OCI-LY1 (cell line): ENCODE data around the gene MCTP1.

Source experiments
- H2AFZ ChIP-seq: fragments of 200-600 bp; sonication (generic), shearing (Covaris generic); 2 replicates; pipeline ENCODE4 v1.6.0; 2014; ENCODE audit warnings: antibody characterized with exemption, mild to moderate bottlenecking, low read length
- H3F3A ChIP-seq: fragments of 200-600 bp; sonication (generic), shearing (Covaris generic); 2 replicates; pipeline ENCODE4 v1.6.0; 2014; ENCODE audit warnings: mild to moderate bottlenecking, antibody characterized with exemption, low read length, moderate library complexity; ENCODE audit not compliant: insufficient read depth
- H3K27ac ChIP-seq: fragments of 200-600 bp; sonication (generic); 2 replicates; pipeline ENCODE4 v1.5.1; 2014; ENCODE audit warnings: low read length, mixed run types, mild to moderate bottlenecking, low read depth; ENCODE audit not compliant: poor library complexity, severe bottlenecking
- H3K27me3 ChIP-seq: fragments of 200-600 bp; sonication (generic); 2 replicates; pipeline ENCODE4 v1.6.0; 2014; ENCODE audit warnings: antibody characterized with exemption, mild to moderate bottlenecking, low read length, moderate library complexity; ENCODE audit not compliant: insufficient read depth
- H3K36me3 ChIP-seq: fragments of 200-600 bp; sonication (generic); 2 replicates; pipeline ENCODE4 v1.6.1; 2014; ENCODE audit warnings: mild to moderate bottlenecking, antibody characterized with exemption, low read length, moderate library complexity, mixed read lengths; ENCODE audit not compliant: insufficient read depth
- H3K4me1 ChIP-seq: fragments of 200-600 bp; sonication (generic); 2 replicates; pipeline ENCODE4 v1.5.1; 2014; ENCODE audit warnings: mild to moderate bottlenecking, low read length, moderate library complexity; ENCODE audit not compliant: insufficient read depth, severe bottlenecking
- H3K4me2 ChIP-seq: fragments of 200-600 bp; sonication (generic), shearing (Covaris generic); 2 replicates; pipeline ENCODE4 v1.6.1; 2014; ENCODE audit warnings: low read length
- H3K4me3 ChIP-seq: fragments of 200-600 bp; sonication (generic); 2 replicates; pipeline ENCODE4 v1.5.1; 2014; ENCODE audit warnings: low read length, low read depth, mild to moderate bottlenecking, mixed read lengths; ENCODE audit not compliant: poor library complexity, severe bottlenecking
- H3K79me2 ChIP-seq: fragments of 200-600 bp; shearing (Covaris generic); 2 replicates; pipeline ENCODE4 v1.6.1; 2016; ENCODE audit warnings: mixed run types, low read length, mixed read lengths; ENCODE audit not compliant: insufficient read depth
- H3K9ac ChIP-seq: fragments of 200-600 bp; sonication (generic), shearing (Covaris generic); 2 replicates; pipeline ENCODE4 v1.6.1; 2014; ENCODE audit warnings: mild to moderate bottlenecking, low read length, mixed read lengths
- H3K9me2 ChIP-seq: fragments of 200-600 bp; sonication (generic), shearing (Covaris generic); 2 replicates; pipeline ENCODE4 v1.6.1; 2014; ENCODE audit warnings: low read depth, mild to moderate bottlenecking, low read length, mixed read lengths
- H3K9me3 ChIP-seq: fragments of 200-600 bp; shearing (Covaris generic); 2 replicates; pipeline ENCODE4 v1.6.1; 2014; ENCODE audit warnings: low read length, mixed read lengths
- H4K20me1 ChIP-seq: fragments of 200-600 bp; sonication (generic), shearing (Covaris generic); 2 replicates; pipeline ENCODE4 v1.6.0; 2016; ENCODE audit warnings: mild to moderate bottlenecking, low read length; ENCODE audit not compliant: insufficient read depth
- CTCF ChIP-seq: fragments of 200-600 bp; sonication (generic), shearing (Covaris generic); IDR thresholded peaks from 2 replicates; pipeline ENCODE4 v1.5.1; 2017; ENCODE audit warnings: mild to moderate bottlenecking, antibody characterized with exemption, low read length, moderate library complexity, mixed read lengths
- EZH2 ChIP-seq: fragments of 200-600 bp; sonication (generic), shearing (Covaris generic); IDR thresholded peaks from 2 replicates; pipeline ENCODE4 v1.8.0; 2017; ENCODE audit warnings: borderline replicate concordance, mixed run types, mild to moderate bottlenecking, antibody characterized with exemption, low read length, moderate library complexity, mixed read lengths

MCTP1 gene

GRCh38 chr5:94777056-94777880 is 507.6 kb downstream of the MCTP1 start:
- H3K4me2 ChIP-seq, result 0 out of 2 replicates have a peak overlapping the region, but pooled peaks have one; percentile 0
- H2AFZ ChIP-seq, result no peak overlapping the region
- no peaks in the 10 kb centered on the region for H3K9me2 ChIP-seq
- H3K9me3 ChIP-seq, result no peaks in the 10 kb centered on the region
- no peaks in the 10 kb centered on the region for H3F3A ChIP-seq
- no peak overlapping the region for H3K27ac ChIP-seq
- TF ChIP-seq EZH2, result no peak
- no peak for TF ChIP-seq CTCF
- no peak overlapping the region for H3K9ac ChIP-seq
- H3K4me3 ChIP-seq, result no peak overlapping the region
- no peaks in the 10 kb centered on the region for H3K36me3 ChIP-seq
- no peaks in the 10 kb centered on the region for H3K27me3 ChIP-seq
- no peaks in the 10 kb centered on the region for H4K20me1 ChIP-seq
- peaks cover 45% of the 10 kb centered on the region for H3K4me1 ChIP-seq
- H3K79me2 ChIP-seq, result no peaks in the 10 kb centered on the region

DNA sequence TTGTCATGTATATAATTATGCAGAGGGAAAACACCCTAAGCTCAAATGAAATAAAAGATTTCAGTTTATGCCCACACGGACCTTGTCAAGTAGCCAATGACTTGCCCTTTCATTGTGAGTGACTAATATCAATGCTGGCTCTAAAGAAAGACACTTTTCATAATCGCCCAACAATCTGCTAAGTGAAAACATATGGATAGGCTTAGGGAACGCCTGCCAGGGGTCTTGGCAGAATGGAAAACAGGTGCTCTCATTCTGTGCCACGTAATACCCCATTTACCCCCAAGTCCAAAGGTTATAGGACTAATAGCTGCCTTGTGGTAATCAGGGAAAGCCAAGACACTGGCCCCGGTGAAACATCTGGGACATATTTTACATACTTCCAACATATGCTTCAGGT is 508.7 kb downstream of the MCTP1 start:
- no peaks in the 10 kb centered on the region for H3F3A ChIP-seq
- H4K20me1 ChIP-seq, result no peaks in the 10 kb centered on the region
- H3K9ac ChIP-seq, result no peak overlapping the region
- no peak overlapping the region for H3K4me2 ChIP-seq
- H2AFZ ChIP-seq, result no peak overlapping the region
- H3K4me3 ChIP-seq, result no peak overlapping the region
- no peaks in the 10 kb centered on the region for H3K9me3 ChIP-seq
- peaks cover 36% of the 10 kb centered on the region for H3K4me1 ChIP-seq
- H3K27me3 ChIP-seq, result no peaks in the 10 kb centered on the region
- H3K27ac ChIP-seq, result no peak overlapping the region
- H3K9me2 ChIP-seq, result no peaks in the 10 kb centered on the region
- H3K36me3 ChIP-seq, result no peaks in the 10 kb centered on the region
- TF ChIP-seq EZH2, result no peak
- no peak for TF ChIP-seq CTCF
- H3K79me2 ChIP-seq, result no peaks in the 10 kb centered on the region

GRCh38 chr5:94775088-94775487 is 509.8 kb downstream of the MCTP1 start:
- no peaks in the 10 kb centered on the region for H4K20me1 ChIP-seq
- TF ChIP-seq CTCF, result no peak
- no peak for TF ChIP-seq EZH2
- no peaks in the 10 kb centered on the region for H3K27me3 ChIP-seq
- no peak overlapping the region for H3K9ac ChIP-seq
- peaks cover 31% of the 10 kb centered on the region for H3K4me1 ChIP-seq
- H3K4me3 ChIP-seq, result no peak overlapping the region
- H2AFZ ChIP-seq, result no peak overlapping the region
- no peaks in the 10 kb centered on the region for H3K79me2 ChIP-seq
- no peaks in the 10 kb centered on the region for H3K36me3 ChIP-seq
- H3F3A ChIP-seq, result no peaks in the 10 kb centered on the region
- no peak overlapping the region for H3K27ac ChIP-seq
- no peaks in the 10 kb centered on the region for H3K9me3 ChIP-seq
- H3K9me2 ChIP-seq, result no peaks in the 10 kb centered on the region
- H3K4me2 ChIP-seq, result no peak overlapping the region
